DMS153 (cell line): Measurements from ENCODE around the gene TTLL3.
"Not testable (repeated sequence)": the region's sequence is repeated elsewhere in the genome, so short reads cannot be mapped to it uniquely, and the experiment has no call there.

ENCODE experiments used
- DNase-seq: peaks from one replicate; lab custom pipeline; 2025; lab: John Stamatoyannopoulos, UW

The TTLL3 gene

GRCh38 chr3:9809615-9810432 is at the start of gene TTLL3:
TTLL3 (plus strand) TSS chr3:9810262; CDS start chr3:9810662, 400 bp downstream.
- DNase-seq: no peak

GRCh38 chr3:9760779-9761505 is 49.1 kb upstream of the TTLL3 start:
- no peak for DNase-seq

- no peak for DNase-seq
Measured at GRCh38 chr3:9761919-9762318, 48.1 kb upstream of the TTLL3 start.

GRCh38 chr3:9762871-9763270 is 47.2 kb upstream of the TTLL3 start:
- DNase-seq: no peak

GRCh38 chr3:9765865-9766264 is 44.2 kb upstream of the TTLL3 start:
- no peak for DNase-seq

- no peak for DNase-seq
Measured at GRCh38 chr3:9767418-9767817, 42.6 kb upstream of the TTLL3 start.

GRCh38 chr3:9768141-9768775 is 41.8 kb upstream of the TTLL3 start:
- no peak for DNase-seq

- no peak for DNase-seq
Measured at GRCh38 chr3:9769012-9769411, 41.0 kb upstream of the TTLL3 start.

- DNase-seq: peak; percentile 1
Measured at GRCh38 chr3:9769426-9770275, 40.4 kb upstream of the TTLL3 start, which contains the start of gene CAMK1. CAMK1 (minus strand) TSS chr3:9769947; CDS start chr3:9767749, 2,198 bp downstream.

- DNase-seq: no peak
Measured at GRCh38 chr3:9770276-9770812, 39.7 kb upstream of the TTLL3 start.

- not testable (repeated sequence) for DNase-seq
Measured at GRCh38 chr3:9771007-9771406, 39.1 kb upstream of the TTLL3 start.

GRCh38 chr3:9776896-9777693 is 33.0 kb upstream of the TTLL3 start:
- no peak for DNase-seq

- DNase-seq: no peak
Measured at GRCh38 chr3:9777694-9778021, 32.4 kb upstream of the TTLL3 start.

- DNase-seq: no peak
Measured at GRCh38 chr3:9778143-9779074, 31.7 kb upstream of the TTLL3 start.

GRCh38 chr3:9779075-9779593 is 30.9 kb upstream of the TTLL3 start:
- no peak for DNase-seq

- no peak for DNase-seq
Measured at GRCh38 chr3:9779721-9780457, 30.2 kb upstream of the TTLL3 start.

GRCh38 chr3:9780458-9780812 is 29.6 kb upstream of the TTLL3 start:
- no peak for DNase-seq

GRCh38 chr3:9780910-9781309 is 29.2 kb upstream of the TTLL3 start:
- no peak for DNase-seq

GRCh38 chr3:9781551-9781950 is 28.5 kb upstream of the TTLL3 start:
- DNase-seq: no peak
